DMS114 treated with DMSO at 0.1 percent for 48 hours (cell line): ENCODE data around the gene PGAP3.
A peak's percentile ranks its signal among the peaks of the same experiment; 100 is the strongest.
"Not testable (repeated sequence)": the region's sequence is repeated elsewhere in the genome, so short reads cannot be mapped to it uniquely, and the experiment has no call there.

Experiments
- DNase-seq: peaks from one replicate; lab custom pipeline; 2025; ENCODE audit not compliant: unreplicated experiment; lab: John Stamatoyannopoulos, UW

PGAP3 gene

GRCh38 chr17:39687546-39688474 is at the start of gene PGAP3:
TSS of gene PGAP3 (minus strand) at chr17:39688057. CDS start at chr17:39688014, 43 bp downstream.
- DNase-seq, result peak; percentile 88

GRCh38 chr17:39737206-39737759 is 49.4 kb upstream of the PGAP3 start:
- DNase-seq, result no peak

GRCh38 chr17:39736319-39737165 is 48.7 kb upstream of the PGAP3 start:
- DNase-seq, result no peak

- DNase-seq, result no peak
Observed at GRCh38 chr17:39735882-39736281, 48.0 kb upstream of the PGAP3 start.

- DNase-seq, result no peak
Observed at GRCh38 chr17:39732586-39732985, 44.7 kb upstream of the PGAP3 start.

GRCh38 chr17:39730095-39730921 is 42.5 kb upstream of the PGAP3 start, which contains the start of gene MIEN1:
TSS of gene MIEN1 (minus strand) at chr17:39730532. CDS start at chr17:39730495, 37 bp downstream.
- DNase-seq, result peak; percentile 47

- no peak for DNase-seq
Observed at GRCh38 chr17:39729280-39729851, 41.5 kb upstream of the PGAP3 start.

- DNase-seq, result no peak
Observed at GRCh38 chr17:39727556-39727955, 39.7 kb upstream of the PGAP3 start.

GRCh38 chr17:39726617-39727016 is 38.8 kb upstream of the PGAP3 start:
- no peak for DNase-seq

GRCh38 chr17:39725923-39726322 is 38.1 kb upstream of the PGAP3 start:
- not testable (repeated sequence) for DNase-seq

- no peak for DNase-seq
Observed at GRCh38 chr17:39724731-39725130, 36.9 kb upstream of the PGAP3 start.

GRCh38 chr17:39722965-39723848 is 35.4 kb upstream of the PGAP3 start:
- DNase-seq, result no peak

- DNase-seq, result no peak
Observed at GRCh38 chr17:39722104-39722503, 34.2 kb upstream of the PGAP3 start.

- no peak for DNase-seq
Observed at GRCh38 chr17:39719563-39720355, 31.9 kb upstream of the PGAP3 start.

- no peak for DNase-seq
Observed at GRCh38 chr17:39717660-39718059, 29.8 kb upstream of the PGAP3 start.

GRCh38 chr17:39716879-39717536 is 29.2 kb upstream of the PGAP3 start:
- DNase-seq, result no peak

- no peak for DNase-seq
Observed at GRCh38 chr17:39716073-39716818, 28.4 kb upstream of the PGAP3 start.
